ENCODE measurements around the gene SPATA6L.
"Not testable (repeated sequence)": the region's sequence is repeated elsewhere in the genome, so short reads cannot be mapped to it uniquely, and the experiment has no call there.

SPATA6L gene

DNA sequence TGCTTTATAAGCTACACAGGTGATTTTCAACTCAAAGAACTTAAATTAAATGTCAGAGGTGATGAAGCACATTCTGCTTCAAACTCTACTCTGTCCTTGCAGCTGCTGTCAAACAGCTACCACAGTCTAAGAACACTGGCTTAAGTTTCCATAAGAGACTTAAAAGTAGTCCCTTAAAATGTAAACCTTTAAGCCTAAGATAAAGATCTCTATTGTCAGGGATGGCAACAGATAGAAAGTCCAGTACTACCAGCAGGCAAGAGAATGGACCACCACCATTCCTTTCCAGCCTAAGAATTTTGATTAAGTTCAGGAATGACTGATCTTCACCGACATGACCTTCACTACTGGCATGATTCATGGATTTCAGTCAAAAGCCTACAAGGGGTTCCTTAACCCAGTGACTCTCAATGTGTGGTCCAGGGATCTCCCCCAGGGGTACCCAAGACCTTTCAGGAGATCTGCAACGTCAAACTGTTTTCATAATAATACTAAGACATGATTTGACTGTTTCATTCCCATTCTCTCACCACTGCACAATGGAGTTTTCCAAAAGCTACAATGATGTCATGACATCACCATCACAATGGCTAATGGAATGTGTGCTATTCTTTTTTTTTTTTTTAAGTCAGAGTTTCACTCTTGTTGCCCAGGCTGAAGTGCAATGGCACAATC, 45.3 kb downstream of the SPATA6L start:
- no peak for DNase-seq

DNA sequence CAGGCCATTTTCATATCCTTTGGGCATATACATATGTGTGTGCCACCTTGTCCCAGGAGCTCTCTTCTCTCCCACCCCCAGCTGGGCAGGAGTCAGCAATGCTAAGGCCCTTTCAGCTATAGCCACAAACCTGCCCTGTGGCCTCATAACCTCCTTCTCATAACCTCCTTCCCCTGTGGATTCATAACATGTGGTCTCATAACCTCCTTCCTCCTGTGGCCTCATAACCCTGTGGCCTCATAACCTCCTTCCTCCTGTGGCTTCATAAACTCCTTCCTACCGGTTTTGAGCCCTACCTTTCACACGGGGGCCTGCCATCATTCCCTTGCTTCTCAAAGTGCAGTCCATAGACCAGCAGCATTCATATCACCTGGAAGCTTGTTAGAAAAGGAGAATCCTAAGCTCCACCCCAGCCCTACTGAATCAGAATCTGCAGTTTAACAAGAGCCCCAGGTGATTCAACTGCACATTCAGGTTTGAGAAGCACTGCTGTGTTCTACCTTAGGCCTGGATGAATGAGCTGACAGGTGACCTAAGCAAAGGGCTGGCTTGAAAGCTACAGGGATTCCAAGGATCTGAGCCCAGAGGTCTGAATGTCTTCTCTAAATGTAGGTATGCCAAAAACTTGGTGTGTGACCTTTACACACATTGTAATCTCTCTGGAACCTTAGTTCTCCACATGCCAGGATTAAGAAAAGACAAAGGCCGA, 46.1 kb downstream of the SPATA6L start:
- DNase-seq = no peak

DNA sequence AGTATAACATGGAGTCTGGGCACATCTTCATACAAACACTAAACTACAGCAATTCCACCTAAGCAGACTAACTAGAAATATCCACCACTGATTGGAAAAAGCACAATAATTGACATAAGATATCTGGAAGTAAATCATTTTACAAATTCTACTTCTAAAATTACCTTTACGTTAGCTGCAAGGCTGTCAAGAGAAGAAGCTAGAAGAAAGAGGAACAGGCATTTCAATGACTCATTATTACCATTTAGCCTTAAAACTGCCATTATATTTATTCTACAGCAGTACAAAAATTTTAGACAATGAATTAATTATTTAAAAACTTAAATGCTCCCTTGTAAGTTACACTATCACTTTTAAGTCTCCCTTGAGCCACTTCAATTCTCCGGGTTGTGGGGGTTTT, 47.6 kb downstream of the SPATA6L start:
- DNase-seq = no peak

DNA sequence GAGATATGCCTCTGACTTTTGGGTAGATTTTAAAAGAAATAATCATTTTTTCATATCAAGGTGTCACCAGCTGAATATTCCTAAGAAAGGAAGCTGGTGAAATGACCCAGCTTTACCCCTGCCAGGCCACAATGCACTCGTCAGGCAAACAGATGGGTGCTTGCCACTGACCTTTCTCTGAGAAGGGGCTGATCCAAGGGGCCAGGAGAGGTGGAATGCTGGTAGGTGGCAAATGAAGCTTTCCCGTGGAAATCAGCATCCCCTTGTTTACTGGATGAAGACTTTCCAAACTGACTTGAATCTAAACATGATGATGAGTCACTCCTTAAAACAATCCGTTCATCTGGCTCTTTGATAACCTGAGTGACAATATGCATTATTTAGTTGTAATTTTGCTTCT, 48.5 kb downstream of the SPATA6L start:
- no peak for DNase-seq

DNA sequence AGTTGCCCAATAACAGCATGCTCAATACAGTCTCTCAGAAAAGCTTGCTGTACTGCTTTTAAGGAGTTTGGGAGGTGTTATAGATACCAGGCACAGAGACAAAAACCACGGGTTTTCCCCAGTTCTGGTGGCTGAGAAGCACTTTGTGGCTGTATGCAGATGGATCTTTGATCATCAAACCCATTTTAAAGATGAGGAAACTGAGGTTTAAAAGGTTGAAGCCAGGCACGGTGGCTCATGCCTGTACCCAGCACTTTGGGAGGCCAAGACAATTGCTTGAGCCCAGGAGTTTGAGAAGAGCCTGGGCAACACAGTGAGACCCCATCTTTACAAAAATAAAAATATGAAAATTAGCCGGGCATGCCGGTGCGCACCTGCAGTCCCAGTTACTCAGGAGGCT, 50.5 kb downstream of the SPATA6L start:
- no peak for DNase-seq

DNA sequence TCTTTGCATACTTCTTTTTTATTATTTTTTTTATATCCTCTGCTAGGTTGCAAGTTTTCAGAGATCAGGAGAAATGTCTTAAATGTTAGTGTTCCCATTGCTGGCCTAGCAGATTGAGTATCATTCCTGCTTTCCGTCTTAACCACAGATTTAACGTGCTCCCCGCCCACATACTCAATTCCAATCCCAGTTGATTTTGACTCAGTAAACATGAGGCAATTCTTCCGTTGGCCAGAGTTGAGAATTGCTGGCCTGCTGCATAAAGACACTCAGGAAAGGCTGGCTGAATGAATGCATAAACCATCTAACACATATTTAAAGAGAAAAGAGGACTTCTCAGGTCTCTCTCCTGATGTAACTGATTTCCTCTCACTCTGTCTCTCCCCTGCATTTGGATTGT, 51.0 kb downstream of the SPATA6L start:
- DNase-seq = no peak

DNA sequence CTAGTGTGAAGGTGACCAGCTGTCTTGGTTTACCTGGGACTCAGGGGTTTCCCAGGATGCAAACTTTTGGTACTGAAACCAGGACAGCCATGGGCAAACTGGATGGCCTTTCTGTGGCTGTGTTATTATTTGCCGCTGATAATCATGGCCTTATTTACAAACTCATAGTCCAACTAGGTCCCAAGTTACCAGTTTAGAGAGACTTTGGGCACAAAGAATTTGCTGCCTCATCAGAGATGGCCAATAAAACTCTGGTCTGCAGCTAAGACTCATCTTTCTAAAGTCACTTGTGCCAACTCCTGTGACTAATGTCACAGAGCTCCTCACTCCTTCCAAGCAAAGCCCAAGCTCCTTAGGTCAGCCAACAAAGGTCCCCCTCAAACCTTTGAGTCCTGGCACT, 51.7 kb downstream of the SPATA6L start:
- no peak for DNase-seq

DNA sequence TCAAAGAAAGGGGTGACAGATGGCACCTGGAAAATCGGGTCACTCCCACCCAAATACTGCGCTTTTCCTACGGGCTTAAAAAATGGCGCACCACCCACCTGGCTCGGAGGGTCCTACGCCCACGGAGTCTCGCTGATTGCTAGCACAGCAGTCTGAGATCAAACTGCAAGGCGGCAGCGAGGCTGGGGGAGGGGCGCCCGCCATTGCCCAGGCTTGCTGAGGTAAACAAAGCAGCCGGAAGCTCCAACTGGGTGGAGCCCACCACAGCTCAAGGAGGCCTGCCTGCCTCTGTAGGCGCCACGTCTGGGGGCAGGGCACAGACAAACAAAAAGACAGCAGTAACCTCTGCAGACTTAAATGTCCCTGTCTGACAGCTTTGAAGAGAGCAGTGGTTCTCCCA, 60.2 kb downstream of the SPATA6L start:
- not testable (repeated sequence) for DNase-seq

DNA sequence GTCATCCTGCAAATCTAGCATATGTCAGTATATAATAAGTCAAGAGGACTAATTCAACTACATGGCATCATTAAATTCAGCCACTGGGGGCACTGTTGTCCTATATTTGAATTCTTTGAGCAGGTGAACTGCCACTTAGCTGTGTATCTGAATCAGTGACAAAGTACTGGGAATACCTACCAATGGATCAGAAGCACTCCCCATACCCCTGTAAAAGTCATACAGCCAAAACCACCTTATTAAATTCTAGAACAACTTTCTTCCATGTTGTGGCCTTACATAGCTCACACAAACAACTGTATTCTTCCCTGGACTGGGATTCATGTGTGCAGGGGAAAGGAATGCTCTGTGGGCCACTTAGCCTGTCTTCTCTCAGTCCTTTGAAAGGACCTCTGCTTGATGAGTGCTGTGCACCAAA, 61.6 kb downstream of the SPATA6L start:
- peak; percentile 78 for DNase-seq

DNA sequence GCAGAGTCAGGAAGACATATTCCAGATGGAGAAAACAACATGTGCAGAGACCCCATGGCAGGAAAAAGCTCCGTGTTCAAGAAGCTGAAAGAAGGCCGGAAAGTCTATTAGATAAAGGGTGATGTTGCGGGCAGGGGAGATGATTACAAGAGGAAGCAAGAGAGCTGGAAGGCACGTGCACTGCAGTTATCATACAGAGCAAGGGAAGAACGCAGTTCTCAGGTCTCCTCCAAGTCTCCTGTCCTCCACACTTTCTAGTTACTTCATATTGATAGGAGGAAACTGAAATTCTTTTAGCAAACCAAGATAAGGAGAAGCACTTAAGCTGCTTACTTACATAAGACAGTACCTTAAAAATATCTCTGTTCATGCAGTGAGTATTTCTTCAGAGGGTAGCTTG, 62.5 kb downstream of the SPATA6L start:
- DNase-seq = no peak

DNA sequence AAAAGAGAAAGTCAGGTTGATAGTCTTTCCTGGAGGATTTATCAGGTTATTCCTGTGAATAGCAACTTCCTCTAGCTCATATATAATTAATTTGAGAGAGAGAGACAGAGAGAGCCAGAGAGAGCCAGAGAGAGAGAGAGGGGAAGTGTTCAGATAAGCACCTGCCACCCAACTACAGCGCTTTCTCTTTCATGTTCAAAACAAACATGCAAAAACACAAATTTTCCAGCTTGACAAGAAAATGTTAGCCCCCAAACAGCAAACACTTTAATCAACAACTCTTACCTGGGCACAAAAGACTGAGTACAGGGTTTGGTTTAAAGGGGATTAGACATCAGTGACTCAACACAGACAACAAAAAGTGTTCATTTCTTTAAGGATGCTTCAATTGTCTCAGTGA, 65.9 kb downstream of the SPATA6L start:
- no peak for DNase-seq

DNA sequence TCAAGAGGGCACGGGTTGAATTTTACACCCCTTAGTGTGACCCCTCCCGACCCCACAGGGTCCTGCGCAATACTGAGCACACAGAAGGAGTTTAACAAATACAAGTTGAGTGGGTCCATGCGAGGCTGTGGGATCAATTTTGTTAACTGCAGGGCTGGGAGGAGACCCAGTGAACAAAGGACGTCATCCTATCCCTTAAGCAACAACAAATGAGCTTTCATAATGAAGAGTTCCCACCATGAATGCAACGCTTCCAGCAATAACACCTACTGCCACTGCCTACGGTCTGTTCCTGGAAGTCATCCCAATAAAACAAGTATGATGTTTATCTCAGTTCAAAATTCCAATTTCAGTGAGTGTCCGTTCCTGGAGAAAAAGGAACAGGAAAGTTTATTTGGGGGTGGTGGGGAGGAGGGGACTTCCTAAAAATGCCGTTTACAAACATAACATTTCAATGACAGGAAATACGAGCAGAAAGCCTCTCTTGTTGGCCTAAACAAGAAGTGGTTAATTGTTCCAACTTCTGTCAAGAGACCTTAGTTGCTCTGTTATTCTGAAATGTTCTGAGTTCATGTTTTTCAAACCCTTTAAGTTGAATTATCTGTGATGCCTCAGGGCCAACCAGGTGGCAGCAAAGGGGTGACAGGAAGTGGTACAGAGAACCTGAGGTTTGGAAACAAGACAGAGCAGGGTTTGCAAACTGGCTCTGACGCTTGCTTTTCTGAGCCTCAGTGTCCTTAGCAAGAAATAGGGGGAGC, 69.9 kb downstream of the SPATA6L start:
- DNase-seq = no peak

DNA sequence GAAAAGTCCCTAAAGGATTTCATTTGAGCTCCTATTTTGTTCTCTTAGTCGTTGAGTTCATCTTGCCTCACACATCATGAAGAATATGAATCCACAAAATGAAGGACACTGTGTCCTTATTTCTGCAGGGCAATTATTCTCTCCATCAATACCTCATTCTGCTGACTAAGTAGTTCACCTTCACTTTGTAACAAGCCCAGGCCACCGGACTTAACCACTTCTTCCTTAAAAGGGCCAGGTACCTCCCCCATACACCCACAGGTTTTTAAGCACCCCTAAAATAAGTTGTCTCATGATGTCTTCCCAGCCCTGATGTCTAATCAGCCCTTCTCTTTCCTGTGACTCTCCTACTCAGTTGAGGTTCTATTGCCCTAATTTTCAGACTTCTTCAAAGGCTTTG, 71.3 kb downstream of the SPATA6L start:
- DNase-seq = no peak

DNA sequence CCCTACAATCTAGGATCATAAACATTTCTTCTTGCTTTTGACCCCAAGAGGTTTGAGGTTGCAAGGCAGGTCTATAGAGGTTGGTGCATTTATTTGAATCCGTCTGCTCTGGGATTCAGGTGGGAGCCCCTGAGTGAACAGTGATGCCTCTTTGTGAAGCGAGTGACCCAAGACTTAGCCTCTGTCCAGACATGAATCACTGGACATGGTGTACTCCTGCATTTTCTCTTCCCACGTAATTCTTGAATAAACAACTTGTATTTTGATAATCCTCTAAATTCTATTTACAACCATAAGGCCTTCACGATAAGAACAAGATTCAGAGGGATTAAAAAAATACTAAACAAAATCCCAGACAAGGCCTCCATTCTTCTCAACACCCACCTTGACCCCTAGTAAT, 71.7 kb downstream of the SPATA6L start:
- DNase-seq = no peak

DNA sequence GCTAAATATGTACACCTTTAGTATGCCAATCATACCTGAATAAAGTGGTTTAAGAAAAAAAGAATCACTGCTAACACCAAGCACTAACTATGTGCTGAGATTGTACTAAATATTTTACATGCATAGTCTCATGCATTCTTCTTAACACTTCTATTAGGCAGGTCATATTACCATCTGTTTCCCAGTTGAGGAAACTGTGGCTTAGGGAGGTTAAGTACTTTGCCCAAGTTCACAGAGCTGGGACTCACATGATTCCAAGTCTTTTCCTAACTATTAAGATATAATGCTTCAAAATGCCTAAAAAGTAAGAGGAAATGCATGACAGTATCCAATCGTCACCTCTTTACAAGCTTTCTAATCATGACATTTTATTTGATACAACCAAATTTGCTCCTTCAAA, 73.4 kb downstream of the SPATA6L start:
- no peak for DNase-seq

DNA sequence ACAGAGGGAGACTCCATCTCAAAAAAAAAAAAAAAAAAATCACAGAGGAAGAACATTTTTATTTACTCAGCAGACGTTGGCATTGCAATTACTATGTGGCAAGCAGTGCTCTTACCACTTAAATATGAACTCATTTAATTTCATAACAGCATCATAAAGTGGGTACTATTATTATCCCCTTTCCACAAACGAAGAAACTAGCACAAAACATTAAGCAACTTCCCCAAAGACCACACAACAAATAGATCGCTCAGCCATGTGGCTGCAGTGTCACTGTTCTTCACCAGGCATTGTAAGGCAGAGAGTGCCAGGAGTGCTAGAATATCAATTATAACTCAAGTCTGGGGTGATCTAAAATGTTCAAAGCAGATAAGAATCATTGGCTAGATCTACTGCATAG, 74.0 kb downstream of the SPATA6L start:
- no peak for DNase-seq

DNA sequence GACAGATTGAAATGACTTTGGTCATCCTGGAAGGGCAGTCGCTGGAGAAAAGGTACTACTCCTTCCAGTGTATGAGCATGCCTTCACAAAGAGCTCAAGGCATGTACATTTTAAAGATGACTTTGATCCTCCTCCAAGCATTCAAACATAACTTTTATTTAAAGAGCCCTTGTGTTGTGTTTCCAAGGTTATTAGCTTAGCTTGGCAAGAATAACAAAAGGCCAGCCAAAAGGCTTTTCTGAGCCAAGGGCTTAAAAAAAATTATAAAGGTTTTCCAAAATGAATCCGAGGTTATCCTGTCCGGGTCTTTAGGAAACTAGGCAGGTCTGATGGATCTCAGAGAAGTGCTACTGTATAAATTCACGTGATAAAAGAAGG, 75.2 kb downstream of the SPATA6L start:
- no peak for DNase-seq

DNA sequence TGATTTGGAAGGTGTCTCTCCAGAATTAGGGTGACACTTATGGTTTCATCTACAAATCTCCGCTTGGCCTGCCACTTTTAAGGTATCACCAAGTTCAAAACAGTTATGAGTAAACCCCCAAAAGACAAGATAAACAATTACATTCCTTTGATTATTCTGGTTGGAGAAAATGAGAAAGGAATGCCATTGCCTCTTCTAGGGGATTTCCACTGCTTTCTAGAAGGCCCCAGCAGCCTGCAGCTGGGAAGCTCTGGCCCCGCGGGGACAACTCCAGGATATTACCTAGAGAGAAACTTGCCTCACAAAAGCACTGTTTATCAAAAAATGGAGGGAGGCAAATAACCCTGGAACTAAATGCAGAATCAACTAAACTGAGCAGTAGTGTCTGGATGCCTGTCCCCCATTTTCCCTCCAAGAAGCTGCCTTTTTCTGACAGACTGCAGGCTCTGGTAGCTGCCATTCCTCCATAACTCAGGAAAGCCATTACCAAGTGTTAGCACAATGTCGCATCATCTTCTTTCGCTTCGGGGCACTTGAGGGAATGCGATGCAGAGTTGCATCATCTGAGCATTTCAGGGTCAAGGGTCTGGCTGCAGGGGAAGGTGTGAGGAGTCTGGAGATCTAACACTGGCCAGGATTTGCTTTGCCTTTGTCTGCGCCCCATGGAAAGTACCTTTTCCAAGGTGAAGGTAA, 75.7 kb downstream of the SPATA6L start:
- DNase-seq = no peak

DNA sequence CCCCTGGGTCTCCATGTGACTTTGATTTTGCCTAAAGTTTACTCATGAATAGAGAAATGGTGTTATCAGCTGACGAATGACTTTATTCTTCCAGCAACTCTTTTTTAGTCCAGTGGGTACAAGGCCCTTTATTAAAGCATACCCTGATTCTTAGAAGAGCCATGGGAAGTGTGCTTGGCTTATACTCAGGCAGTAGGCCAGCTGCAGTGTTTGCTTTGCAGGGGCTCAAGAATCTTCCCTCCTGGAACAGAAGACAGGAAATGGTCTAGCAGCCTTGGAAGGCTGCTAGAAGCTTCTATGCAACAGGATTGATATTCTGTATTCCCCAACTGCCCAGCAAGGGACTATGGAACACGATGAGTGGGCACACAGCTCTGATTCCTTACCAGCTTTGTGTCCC, 77.6 kb downstream of the SPATA6L start:
- no peak for DNase-seq

DNA sequence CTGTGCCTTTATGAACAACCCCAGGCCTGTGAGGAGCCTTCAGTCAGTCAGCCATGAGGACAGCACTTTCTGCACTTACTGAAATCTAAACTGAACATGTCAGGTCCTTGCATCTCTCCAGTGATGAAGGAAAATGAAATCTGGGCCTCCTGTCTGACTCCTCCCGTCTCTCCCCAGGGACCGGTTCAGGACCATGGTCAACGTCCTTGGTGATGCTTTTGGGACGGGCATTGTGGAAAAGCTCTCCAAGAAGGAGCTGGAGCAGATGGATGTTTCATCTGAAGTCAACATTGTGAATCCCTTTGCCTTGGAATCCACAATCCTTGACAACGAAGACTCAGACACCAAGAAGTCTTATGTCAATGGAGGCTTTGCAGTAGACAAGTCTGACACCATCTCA, 81.1 kb downstream of the SPATA6L start:
- no peak for DNase-seq

DNA sequence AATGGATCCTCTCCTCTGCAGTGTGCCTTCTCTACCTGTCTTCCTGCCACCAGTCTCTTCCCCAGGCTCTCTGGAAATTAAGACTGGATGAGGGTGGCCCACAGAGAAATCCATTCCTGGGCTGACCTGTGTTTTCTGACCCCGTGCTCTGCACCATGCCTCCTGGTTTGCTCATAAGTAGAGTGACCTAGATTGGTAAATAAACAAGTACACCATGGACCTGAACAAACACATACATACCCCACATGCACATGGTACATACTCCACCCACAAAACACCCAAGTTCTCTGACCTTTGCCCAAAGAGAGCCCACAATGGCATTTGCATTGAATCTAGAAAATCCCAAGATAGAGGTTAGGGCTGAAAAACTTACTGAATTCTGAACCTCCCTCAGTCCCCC, 81.6 kb downstream of the SPATA6L start:
- no peak for DNase-seq

DNA sequence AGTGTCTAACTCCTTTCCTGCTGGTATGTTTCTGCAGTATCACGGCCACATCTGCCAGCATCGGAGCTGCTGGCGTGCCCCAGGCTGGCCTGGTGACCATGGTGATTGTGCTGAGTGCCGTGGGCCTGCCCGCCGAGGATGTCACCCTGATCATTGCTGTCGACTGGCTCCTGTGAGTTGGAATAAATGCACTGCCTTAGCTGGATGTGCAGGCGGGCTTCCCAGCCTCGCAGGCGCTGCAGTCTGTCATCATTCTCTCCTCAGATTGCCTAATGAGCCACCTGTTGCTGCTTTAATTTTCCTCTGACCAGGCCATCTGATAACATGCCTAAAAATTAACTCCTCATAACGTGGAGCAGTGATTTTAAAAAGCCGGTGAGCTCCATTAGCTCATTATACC, 83.3 kb downstream of the SPATA6L start:
- DNase-seq = peak; percentile 16

DNA sequence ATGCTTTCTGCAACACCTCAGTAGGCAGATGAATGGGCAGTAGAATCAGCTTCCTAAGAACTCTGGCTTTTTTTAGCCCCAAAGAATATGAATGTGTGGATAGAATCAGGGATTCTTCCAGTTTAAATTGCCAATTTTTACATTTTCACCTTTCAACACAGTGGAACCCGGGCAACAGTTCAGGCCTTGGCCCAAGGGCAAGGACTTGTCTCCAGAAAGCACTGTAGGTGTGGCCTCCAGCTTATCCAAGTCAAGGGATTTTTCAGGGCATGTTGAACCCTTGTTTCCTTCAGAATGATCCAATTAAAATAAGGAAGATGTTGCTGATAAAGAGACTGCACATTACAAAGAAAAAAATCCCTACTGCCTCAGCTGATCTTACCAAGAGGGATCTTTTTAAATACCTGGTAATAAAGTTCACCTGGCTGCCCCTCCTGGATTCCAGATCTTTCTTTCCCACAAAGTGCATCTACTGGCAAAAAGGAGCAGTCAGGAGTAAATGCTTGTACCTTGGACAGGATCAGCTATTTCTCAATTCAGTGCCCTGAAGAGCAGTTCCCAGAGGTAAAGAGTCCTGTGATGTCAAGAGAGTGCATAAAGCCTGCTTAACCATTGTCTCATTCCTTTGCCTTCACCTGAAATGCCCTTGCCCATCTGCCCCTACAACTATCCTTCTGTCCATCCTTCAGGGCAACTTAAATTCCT, 84.3 kb downstream of the SPATA6L start:
- DNase-seq = no peak
